Measurements from ENCODE around the gene SPTLC1. TPM values are rescaled to one million over a fixed set of nuclear protein-coding genes. Genes with fewer than 3 reads are reported as not detected.
A peak's percentile ranks its signal among the peaks of the same experiment; 100 is the strongest.

Gene SPTLC1
- polyA plus RNA-seq, 2 of the 4 experiments (the other 2 are of a cell fraction) = 63.7 to 122 TPM

DNA sequence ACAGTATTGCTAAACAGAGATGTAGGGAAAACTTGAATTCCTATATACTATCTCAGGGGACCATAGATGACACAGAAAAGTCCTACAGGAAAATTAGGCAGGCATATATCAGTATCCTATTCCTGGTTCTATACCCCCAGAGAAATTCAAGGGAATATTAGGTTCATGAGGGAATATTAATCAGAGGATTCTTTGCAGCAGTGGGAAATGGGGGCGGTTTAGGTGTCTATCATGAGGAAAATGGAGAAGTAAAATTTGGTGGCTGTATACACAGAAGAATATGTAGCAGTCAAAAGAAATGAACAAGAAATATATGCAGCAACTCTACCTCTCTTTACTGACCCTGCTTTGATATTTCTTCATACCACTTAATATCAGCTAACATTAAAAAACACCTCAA lies 20.0 kb downstream of the SPTLC1 start:
- peaks cover 3% of the 10 kb centered on the region; the same call in 2 of the 3 replicates for H3K4me1 ChIP-seq
- ChIA-PET CTCF (interaction anchor here (1.1 to 1.3 kb wide), 2 partner anchors 20 to 22 kb away, joined by 3 read pairs; no protein-coding TSS in a partner anchor), POLR2A (no interaction called here)
- ATAC-seq = no peak
- TF ChIP-seq RCOR1 (IDR thresholded peaks at IDR 0.05; ENCODE audit: low read depth, low read length) (no peak), POLR2A (IDR thresholded peaks at IDR 0.05; ENCODE audit: low read length) (no peak), CTCF (IDR thresholded peaks at IDR 0.05) (no peak), ATOH8 (CRISPR knock-in tag; IDR thresholded peaks at IDR 0.05; ENCODE audit: low read depth) (no peak), ZFP36 (IDR thresholded peaks at IDR 0.05; ENCODE audit: borderline replicate concordance, partially characterized antibody) (no peak)
- no peak for DNase-seq (ENCODE audit: low read depth in 1 of 2, low spot score in 1 of 2)
- H3K4me3 ChIP-seq = no peak overlapping the region
- H3K9me3 ChIP-seq = no peaks in the 10 kb centered on the region
- H3K27ac ChIP-seq = no peak overlapping the region
- FAIRE-seq = no peak
- WGBS (ENCODE audit: missing lambda C conversion rate) = 92% methylated on average over 1 of the region's 1 CpG
- H3K4me2 ChIP-seq = no peak overlapping the region

GRCh38 chr9:92094655-92095054 lies 20.6 kb downstream of the SPTLC1 start:
- no peak for FAIRE-seq
- ATAC-seq = no peak

DNA sequence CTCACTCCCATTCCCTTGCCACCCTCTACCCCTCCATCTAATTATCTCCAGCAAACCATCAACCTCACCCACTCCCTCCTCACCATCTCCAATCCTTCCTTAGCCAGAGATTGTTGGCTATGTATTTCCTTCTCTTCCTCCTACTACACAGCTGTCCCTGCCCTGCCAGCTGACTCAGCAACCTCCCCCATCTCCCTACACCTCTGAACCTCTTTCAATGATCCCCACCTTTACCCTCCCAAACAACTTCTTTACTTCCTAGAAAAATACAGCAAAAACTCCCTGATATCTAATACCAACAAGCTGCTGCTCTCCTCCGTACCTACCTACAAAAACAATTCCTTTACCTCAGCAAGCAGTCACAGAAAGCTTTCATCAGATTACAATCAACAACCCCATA lies 37.3 kb downstream of the SPTLC1 start:
- FAIRE-seq (no peak), ATAC-seq (no peak), DNase-seq (ENCODE audit: low read depth in 1 of 2, low spot score in 1 of 2) (no peak)
- no peak overlapping the region for H3K4me2 ChIP-seq
- H3K4me1 ChIP-seq = no peaks in the 10 kb centered on the region
- TF ChIP-seq RAD21 (conservative IDR thresholded peaks at IDR 0.05 in 1 of 2, IDR thresholded peaks at IDR 0.05 in 1 of 2) (no peak), HOXA7 (CRISPR knock-in tag; IDR thresholded peaks at IDR 0.05) (no peak), JUNB (IDR thresholded peaks at IDR 0.05) (no peak), KDM1A (IDR thresholded peaks at IDR 0.05; ENCODE audit: low read depth) (no peak), FOSL2 (IDR thresholded peaks at IDR 0.05) (no peak), FOSL2 (CRISPR knock-in tag; IDR thresholded peaks at IDR 0.05) (no peak), ZC3H11A (IDR thresholded peaks at IDR 0.05) (no peak), ESRRA (IDR thresholded peaks at IDR 0.05; ENCODE audit: borderline replicate concordance, low read length) (no peak), PHF8 (IDR thresholded peaks at IDR 0.05; ENCODE audit: borderline replicate concordance, low read depth) (no peak), ZNF302 (CRISPR knock-in tag; IDR thresholded peaks at IDR 0.05) (no peak), EP300 (IDR thresholded peaks at IDR 0.05) (no peak), SMC3 (IDR thresholded peaks at IDR 0.05) (no peak), HES2 (IDR thresholded peaks at IDR 0.05) (no peak), MAZ (IDR thresholded peaks at IDR 0.05; ENCODE audit: borderline replicate concordance, low read depth, low read length) (no peak), CEBPB (IDR thresholded peaks at IDR 0.05) (no peak), NR3C1 (IDR thresholded peaks at IDR 0.05) (no peak)
- TF ChIP-seq, protein P1, sequence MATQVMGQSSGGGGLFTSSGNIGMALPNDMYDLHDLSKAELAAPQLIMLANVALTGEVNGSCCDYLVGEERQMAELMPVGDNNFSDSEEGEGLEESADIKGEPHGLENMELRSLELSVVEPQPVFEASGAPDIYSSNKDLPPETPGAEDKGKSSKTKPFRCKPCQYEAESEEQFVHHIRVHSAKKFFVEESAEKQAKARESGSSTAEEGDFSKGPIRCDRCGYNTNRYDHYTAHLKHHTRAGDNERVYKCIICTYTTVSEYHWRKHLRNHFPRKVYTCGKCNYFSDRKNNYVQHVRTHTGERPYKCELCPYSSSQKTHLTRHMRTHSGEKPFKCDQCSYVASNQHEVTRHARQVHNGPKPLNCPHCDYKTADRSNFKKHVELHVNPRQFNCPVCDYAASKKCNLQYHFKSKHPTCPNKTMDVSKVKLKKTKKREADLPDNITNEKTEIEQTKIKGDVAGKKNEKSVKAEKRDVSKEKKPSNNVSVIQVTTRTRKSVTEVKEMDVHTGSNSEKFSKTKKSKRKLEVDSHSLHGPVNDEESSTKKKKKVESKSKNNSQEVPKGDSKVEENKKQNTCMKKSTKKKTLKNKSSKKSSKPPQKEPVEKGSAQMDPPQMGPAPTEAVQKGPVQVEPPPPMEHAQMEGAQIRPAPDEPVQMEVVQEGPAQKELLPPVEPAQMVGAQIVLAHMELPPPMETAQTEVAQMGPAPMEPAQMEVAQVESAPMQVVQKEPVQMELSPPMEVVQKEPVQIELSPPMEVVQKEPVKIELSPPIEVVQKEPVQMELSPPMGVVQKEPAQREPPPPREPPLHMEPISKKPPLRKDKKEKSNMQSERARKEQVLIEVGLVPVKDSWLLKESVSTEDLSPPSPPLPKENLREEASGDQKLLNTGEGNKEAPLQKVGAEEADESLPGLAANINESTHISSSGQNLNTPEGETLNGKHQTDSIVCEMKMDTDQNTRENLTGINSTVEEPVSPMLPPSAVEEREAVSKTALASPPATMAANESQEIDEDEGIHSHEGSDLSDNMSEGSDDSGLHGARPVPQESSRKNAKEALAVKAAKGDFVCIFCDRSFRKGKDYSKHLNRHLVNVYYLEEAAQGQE (IDR thresholded peaks at IDR 0.05) = no peak
- TF ChIP-seq, protein P2, sequence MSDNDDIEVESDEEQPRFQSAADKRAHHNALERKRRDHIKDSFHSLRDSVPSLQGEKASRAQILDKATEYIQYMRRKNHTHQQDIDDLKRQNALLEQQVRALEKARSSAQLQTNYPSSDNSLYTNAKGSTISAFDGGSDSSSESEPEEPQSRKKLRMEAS (IDR thresholded peaks at IDR 0.05) = no peak
- no peaks in the 10 kb centered on the region for H3K9me3 ChIP-seq
- ChIA-PET CTCF (interaction anchor here (1.1 kb wide), 1 partner anchor 123 kb away, joined by 3 read pairs; no protein-coding TSS in a partner anchor), POLR2A (no interaction called here)
- no peak overlapping the region for H3K4me3 ChIP-seq
- no peak overlapping the region for H3K27ac ChIP-seq
- 95% methylated on average over 1 of the region's 1 CpG for WGBS (ENCODE audit: missing lambda C conversion rate)

More at GRCh38 chr9:92094655-92095054, 20.6 kb downstream of the SPTLC1 start:
- no peaks in the 10 kb centered on the region for H3K4me1 ChIP-seq
- TF ChIP-seq FOSL2 (IDR thresholded peaks at IDR 0.05) = no peak
- peak; percentile 16; the same call in 1 of the 2 replicates for TF ChIP-seq FOSL2 (CRISPR knock-in tag; IDR thresholded peaks at IDR 0.05)
- no peak for TF ChIP-seq SREBF2 (IDR thresholded peaks at IDR 0.05)
- no peaks in the 10 kb centered on the region for H3K9me3 ChIP-seq
- no peak overlapping the region for H3K27ac ChIP-seq
- no peak overlapping the region for H3K4me2 ChIP-seq
- DNase-seq (ENCODE audit: low read depth in 1 of 2, low spot score in 1 of 2) = no peak
- WGBS (ENCODE audit: missing lambda C conversion rate) = 88% methylated on average over 4 of the region's 4 CpGs
- ChIA-PET CTCF (interaction anchor here (1.3 kb wide), 1 partner anchor 22 kb away, joined by 3 read pairs; no protein-coding TSS in a partner anchor), POLR2A (no interaction called here)
- H3K4me3 ChIP-seq = no peak overlapping the region
